Chondrocyte (in vitro differentiated cells): ENCODE results near the gene RACGAP1. TPM values are rescaled to one million over a fixed set of nuclear protein-coding genes. Genes with fewer than 3 reads are reported as not detected.
A peak's percentile ranks its signal among the peaks of the same experiment; 100 is the strongest.

ENCODE experiments used
- DNase-seq: peaks from one replicate; pipeline ENCODE4 v3.0.0; 2021; ENCODE audit warnings: mixed read lengths, low spot score
- H3K27ac Mint-ChIP-seq: one replicate; pipeline ENCODE4 v1.8.0; 2021; ENCODE audit warnings: mild to moderate bottlenecking, moderate library complexity, mixed read lengths; ENCODE audit not compliant: unreplicated experiment
- H3K27me3 Mint-ChIP-seq: 2 replicates; pipeline ENCODE4 v1.8.0; 2021; ENCODE audit warnings: low read depth, mixed read lengths
- H3K36me3 Mint-ChIP-seq: 2 replicates; pipeline ENCODE4 v1.8.0; 2021; ENCODE audit warnings: low read depth, mixed read lengths
- H3K4me1 Mint-ChIP-seq: 2 replicates; pipeline ENCODE4 v1.8.0; 2021; ENCODE audit warnings: low read depth, mild to moderate bottlenecking, mixed read lengths
- H3K4me3 Mint-ChIP-seq: one replicate; pipeline ENCODE4 v1.8.0; 2021; ENCODE audit warnings: mild to moderate bottlenecking, moderate library complexity, mixed read lengths; ENCODE audit not compliant: unreplicated experiment
- H3K9me3 Mint-ChIP-seq: 2 replicates; pipeline ENCODE4 v1.8.0; 2021; ENCODE audit warnings: low read depth, mixed read lengths
- CTCF ChIP-seq: fragments of 200-600 bp; sonication (generic); IDR thresholded peaks from 2 replicates; pipeline ENCODE4 v1.5.0; 2021; ENCODE audit warnings: antibody characterized with exemption, mild to moderate bottlenecking, moderate library complexity
- total RNA-seq: library from RNA; stranded (reverse); gene quantifications from 3 replicates; pipeline ENCODE4 v1.2.1, GENCODE V29; 2021

The RACGAP1 gene
- total RNA-seq, 1 donor from 2014 or later: 25.7 TPM

GRCh38 chr12:49967777-49968250 lies 57.5 kb downstream of the RACGAP1 start:
- TF ChIP-seq CTCF: no peak
- H3K36me3 Mint-ChIP-seq: no peaks in the 10 kb centered on the region
- peaks cover 8% of the 10 kb centered on the region for H3K27me3 Mint-ChIP-seq
- no peak overlapping the region for H3K27ac Mint-ChIP-seq
- H3K9me3 Mint-ChIP-seq: no peaks in the 10 kb centered on the region
- no peak for DNase-seq
- peak overlapping the region; percentile 22 for H3K4me3 Mint-ChIP-seq
- peaks cover 7% of the 10 kb centered on the region for H3K4me1 Mint-ChIP-seq

- no peak for DNase-seq
- no peaks in the 10 kb centered on the region for H3K36me3 Mint-ChIP-seq
- no peaks in the 10 kb centered on the region for H3K9me3 Mint-ChIP-seq
- peak; percentile 87 for TF ChIP-seq CTCF
- peaks cover 8% of the 10 kb centered on the region for H3K27me3 Mint-ChIP-seq
- peaks cover 12% of the 10 kb centered on the region for H3K4me1 Mint-ChIP-seq
- peak overlapping the region; percentile 61 for H3K4me3 Mint-ChIP-seq
- H3K27ac Mint-ChIP-seq: no peak overlapping the region
Measured at GRCh38 chr12:49967042-49967776, 58.1 kb downstream of the RACGAP1 start.

GRCh38 chr12:49966511-49967041 lies 58.7 kb downstream of the RACGAP1 start:
- Mint-ChIP-seq H3K36me3 (no peaks in the 10 kb centered on the region), H3K27ac (no peak overlapping the region), H3K4me1 (peaks cover 12% of the 10 kb centered on the region), H3K27me3 (peaks cover 8% of the 10 kb centered on the region), H3K9me3 (no peaks in the 10 kb centered on the region), H3K4me3 (no peak overlapping the region)
- peak; percentile 75 for DNase-seq
- TF ChIP-seq CTCF: no peak

GRCh38 chr12:49965836-49966235 lies 59.5 kb downstream of the RACGAP1 start:
- no peak overlapping the region for H3K4me3 Mint-ChIP-seq
- no peak for TF ChIP-seq CTCF
- peaks cover 8% of the 10 kb centered on the region for H3K27me3 Mint-ChIP-seq
- H3K36me3 Mint-ChIP-seq: no peaks in the 10 kb centered on the region
- H3K4me1 Mint-ChIP-seq: peaks cover 12% of the 10 kb centered on the region
- no peak for DNase-seq
- H3K9me3 Mint-ChIP-seq: no peaks in the 10 kb centered on the region
- no peak overlapping the region for H3K27ac Mint-ChIP-seq

- TF ChIP-seq CTCF: no peak
- no peak overlapping the region for H3K27ac Mint-ChIP-seq
- no peak overlapping the region for H3K4me3 Mint-ChIP-seq
- peaks cover 14% of the 10 kb centered on the region for H3K27me3 Mint-ChIP-seq
- H3K9me3 Mint-ChIP-seq: no peaks in the 10 kb centered on the region
- peak; percentile 67 for DNase-seq
- no peaks in the 10 kb centered on the region for H3K36me3 Mint-ChIP-seq
- H3K4me1 Mint-ChIP-seq: peaks cover 19% of the 10 kb centered on the region
Measured at GRCh38 chr12:49964849-49965624, 60.3 kb downstream of the RACGAP1 start.
